ENCODE results near the gene VCP. TPM values are rescaled to one million over a fixed set of nuclear protein-coding genes. Genes with fewer than 3 reads are reported as not detected.

Gene VCP
- total RNA-seq, 2 experiments from 2014 or later, result 215 to 224 TPM

DNA sequence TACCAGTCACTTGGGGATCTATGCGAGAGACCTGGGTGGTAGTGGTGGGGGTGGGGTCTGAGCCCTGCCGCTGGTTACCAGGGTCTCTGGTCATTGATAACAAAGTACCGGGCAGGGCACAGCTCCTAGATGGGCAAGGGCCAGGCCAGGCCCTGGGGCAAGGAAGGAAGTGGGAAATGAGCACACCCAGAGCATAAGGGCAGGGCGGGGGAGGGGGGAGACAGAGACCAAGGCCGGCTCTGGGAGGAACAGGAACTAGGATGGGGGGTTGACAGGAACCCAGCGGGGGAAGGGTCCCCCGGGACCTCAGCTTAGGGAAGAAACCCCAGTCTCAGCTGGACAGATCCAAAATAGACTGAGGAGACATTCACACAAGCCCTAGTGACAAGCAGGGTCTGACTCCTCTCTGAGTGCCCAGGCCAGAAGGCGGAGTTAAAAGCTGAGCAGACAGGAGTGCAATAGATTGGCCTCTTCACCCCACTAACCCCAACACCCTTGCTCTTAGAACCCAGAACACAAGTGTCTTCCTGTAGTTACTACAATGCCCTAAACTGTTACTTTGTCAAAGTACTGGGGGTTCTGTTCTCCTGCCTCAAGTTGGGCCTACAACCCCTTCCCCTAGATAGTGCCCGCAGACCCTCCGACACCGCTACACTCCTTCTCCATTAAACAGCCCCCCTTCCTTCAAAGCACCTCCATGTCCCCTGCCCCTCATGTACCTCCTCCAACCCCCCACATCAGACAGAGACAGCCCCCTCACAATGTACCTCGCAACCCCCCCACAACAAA lies 42.6 kb upstream of the VCP start:
- Mint-ChIP-seq H3K9me3 (no peaks in the 10 kb centered on the region), H3K27ac (peak overlapping the region; percentile 86), H3K4me3 (peak overlapping the region; percentile 75), H3K27me3 (no peaks in the 10 kb centered on the region), H3K4me1 (ENCODE audit: low read depth) (peaks cover 48% of the 10 kb centered on the region), H3K36me3 (ENCODE audit: low read depth) (no peaks in the 10 kb centered on the region)
- TF ChIP-seq, protein P1, sequence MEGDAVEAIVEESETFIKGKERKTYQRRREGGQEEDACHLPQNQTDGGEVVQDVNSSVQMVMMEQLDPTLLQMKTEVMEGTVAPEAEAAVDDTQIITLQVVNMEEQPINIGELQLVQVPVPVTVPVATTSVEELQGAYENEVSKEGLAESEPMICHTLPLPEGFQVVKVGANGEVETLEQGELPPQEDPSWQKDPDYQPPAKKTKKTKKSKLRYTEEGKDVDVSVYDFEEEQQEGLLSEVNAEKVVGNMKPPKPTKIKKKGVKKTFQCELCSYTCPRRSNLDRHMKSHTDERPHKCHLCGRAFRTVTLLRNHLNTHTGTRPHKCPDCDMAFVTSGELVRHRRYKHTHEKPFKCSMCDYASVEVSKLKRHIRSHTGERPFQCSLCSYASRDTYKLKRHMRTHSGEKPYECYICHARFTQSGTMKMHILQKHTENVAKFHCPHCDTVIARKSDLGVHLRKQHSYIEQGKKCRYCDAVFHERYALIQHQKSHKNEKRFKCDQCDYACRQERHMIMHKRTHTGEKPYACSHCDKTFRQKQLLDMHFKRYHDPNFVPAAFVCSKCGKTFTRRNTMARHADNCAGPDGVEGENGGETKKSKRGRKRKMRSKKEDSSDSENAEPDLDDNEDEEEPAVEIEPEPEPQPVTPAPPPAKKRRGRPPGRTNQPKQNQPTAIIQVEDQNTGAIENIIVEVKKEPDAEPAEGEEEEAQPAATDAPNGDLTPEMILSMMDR (IDR thresholded peaks at IDR 0.05), result no peak
- DNase-seq (peak; percentile 70), ATAC-seq (no peak)
- ChIA-PET CTCF (interaction anchor here (0.9 to 4.4 kb wide), 10 partner anchors 9 to 364 kb away, joined by 3 to 42 read pairs (median 6); partner anchors contain the start of genes PIGO, STOML2 and UNC13B), POLR2A (interaction anchor here (0.6 to 3.8 kb wide), 9 partner anchors 12 to 616 kb away, joined by 3 to 32 read pairs (median 4); partner anchors contain the start of genes FANCG, PIGO, STOML2 and VCP)
- intact Hi-C loops (cut with micrococcal nuclease), result loop anchor here (5.0 to 10.0 kb wide), 3 partner anchors 142 to 440 kb away; no protein-coding TSS in a partner anchor

GRCh38 chr9:35114113-35114839 lies 41.9 kb upstream of the VCP start:
- Mint-ChIP-seq H3K9me3 (no peaks in the 10 kb centered on the region), H3K27ac (peak overlapping the region; percentile 86), H3K27me3 (no peaks in the 10 kb centered on the region), H3K36me3 (ENCODE audit: low read depth) (no peaks in the 10 kb centered on the region), H3K4me3 (peak overlapping the region; percentile 75), H3K4me1 (ENCODE audit: low read depth) (peaks cover 48% of the 10 kb centered on the region)
- DNase-seq (peak; percentile 90), ATAC-seq (peak; percentile 38)
- intact Hi-C loops (cut with micrococcal nuclease), result loop anchor here (10.0 kb wide), 1 partner anchor 441 kb away; no protein-coding TSS in a partner anchor
- ChIA-PET CTCF (interaction anchor here (1.0 to 4.4 kb wide), 6 partner anchors 10 to 412 kb away, joined by 3 to 22 read pairs (median 6); partner anchors contain the start of genes PIGO and STOML2), POLR2A (interaction anchor here (0.5 to 3.8 kb wide), 10 partner anchors 10 to 161 kb away, joined by 3 to 32 read pairs (median 4); partner anchors contain the start of genes FANCG, PIGO, STOML2 and VCP)
- TF ChIP-seq, protein P1 (IDR thresholded peaks at IDR 0.05), result no peak

DNA sequence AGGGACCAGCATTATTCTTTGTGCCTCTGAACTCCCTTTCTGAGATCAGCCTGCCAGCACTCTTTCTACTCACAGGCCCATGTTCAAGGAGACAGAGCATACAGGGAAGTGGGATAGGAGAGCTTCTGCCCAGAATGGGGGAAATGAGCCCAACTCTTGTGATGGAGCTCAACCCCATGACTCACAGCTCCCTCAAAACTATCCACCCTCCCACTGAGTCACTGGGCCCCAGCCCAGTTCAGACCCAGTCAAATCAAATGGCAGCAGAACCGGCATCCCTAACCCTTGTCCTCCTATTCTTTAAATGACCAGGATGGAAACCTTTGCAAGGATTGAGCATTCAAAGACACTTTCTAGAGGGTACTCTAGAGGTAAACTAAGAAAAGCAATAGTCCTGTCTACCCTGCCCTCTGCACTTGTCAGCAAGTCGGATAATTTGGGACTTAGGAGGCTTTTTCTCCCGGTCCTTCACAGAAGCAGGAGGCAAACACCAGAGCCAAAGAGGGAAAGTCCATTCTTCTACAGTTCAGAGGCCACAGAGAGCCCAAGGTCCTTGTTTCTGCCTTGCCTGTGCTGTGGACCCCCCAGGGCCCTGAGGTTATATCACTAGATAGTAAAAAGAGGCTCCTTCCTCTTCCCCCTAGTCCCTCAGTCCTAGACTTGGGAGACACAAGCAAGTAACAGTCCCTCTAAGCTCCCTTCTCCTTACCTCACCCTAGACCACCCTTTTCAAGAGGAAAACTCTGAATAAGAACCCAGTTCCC lies 40.0 kb upstream of the VCP start:
- ATAC-seq (no peak), DNase-seq (no peak)
- no peaks in the 10 kb centered on the region for H3K27me3 Mint-ChIP-seq
- CTCF ChIA-PET, result interaction anchor here (1.0 to 2.9 kb wide), 4 partner anchors 9 to 466 kb away, joined by 3 to 17 read pairs (median 4); partner anchors contain the start of genes GALT, PIGO and STOML2
- H3K4me1 Mint-ChIP-seq (ENCODE audit: low read depth), result peaks cover 48% of the 10 kb centered on the region
- no peaks in the 10 kb centered on the region for H3K9me3 Mint-ChIP-seq
- H3K36me3 Mint-ChIP-seq (ENCODE audit: low read depth), result no peaks in the 10 kb centered on the region
- H3K27ac Mint-ChIP-seq, result peak overlapping the region; percentile 70
- TF ChIP-seq, protein P1 (IDR thresholded peaks at IDR 0.05), result no peak
- peak overlapping the region; percentile 65 for H3K4me3 Mint-ChIP-seq
- intact Hi-C loops (cut with micrococcal nuclease), result loop anchor here (10.0 kb wide), 1 partner anchor 442 kb away; no protein-coding TSS in a partner anchor
- POLR2A ChIA-PET, result interaction anchor here (0.9 to 2.5 kb wide), 6 partner anchors 9 to 620 kb away, joined by 3 to 10 read pairs (median 4); partner anchors contain the start of genes CREB3, FANCG, PIGO and STOML2

- peaks cover 43% of the 10 kb centered on the region for H3K4me1 Mint-ChIP-seq (ENCODE audit: low read depth)
- ChIA-PET CTCF (interaction anchor here (0.8 to 2.9 kb wide), 7 partner anchors 8 to 447 kb away, joined by 3 to 17 read pairs (median 3); partner anchors contain the start of genes FANCG, PIGO and STOML2), POLR2A (interaction anchor here (0.8 to 2.5 kb wide), 8 partner anchors 15 to 621 kb away, joined by 3 to 10 read pairs (median 4); partner anchors contain the start of genes CREB3, FANCG, PIGO and VCP)
- DNase-seq (peak; percentile 98), ATAC-seq (peak; percentile 81)
- no peaks in the 10 kb centered on the region for H3K36me3 Mint-ChIP-seq (ENCODE audit: low read depth)
- H3K27me3 Mint-ChIP-seq, result no peaks in the 10 kb centered on the region
- peak overlapping the region; percentile 65 for H3K4me3 Mint-ChIP-seq
- intact Hi-C loops (cut with micrococcal nuclease), result loop anchor here (10.0 kb wide), 1 partner anchor 444 kb away; no protein-coding TSS in a partner anchor
- H3K9me3 Mint-ChIP-seq, result no peaks in the 10 kb centered on the region
- peak overlapping the region; percentile 70 for H3K27ac Mint-ChIP-seq
- TF ChIP-seq, protein P1 (IDR thresholded peaks at IDR 0.05), result no peak
These were observed 38.8 kb upstream of the VCP start for GRCh38 chr9:35111001-35111933.

Measured in activated CD8-positive, alpha-beta T cell treated with anti-CD3 and anti-CD28 coated beads for 36 hours (primary cell).